Measurements from ENCODE around the gene RPL36. TPM values are rescaled to one million over a fixed set of nuclear protein-coding genes. Genes with fewer than 3 reads are reported as not detected.

Gene RPL36
- total RNA-seq, 1 experiment from 2014 or later: 1,504 TPM

GRCh38 chr19:5661483-5661882 lies 28.6 kb upstream of the RPL36 start:
- H3K79me2 ChIP-seq (ENCODE audit: insufficient read depth, low read length): peaks cover 26% of the 10 kb centered on the region
- BruUV-seq (replicated peaks): no TSS peak
- ATAC-seq: no peak
- no peaks in the 10 kb centered on the region for H3K9me2 ChIP-seq (ENCODE audit: insufficient read depth)
- H2AFZ ChIP-seq (ENCODE audit: low read depth, low read length, poor library complexity, severe bottlenecking): no peak overlapping the region
- no peak overlapping the region for H3K27ac ChIP-seq (ENCODE audit: low read depth, low read length)
- ChIA-PET RAD21 (ENCODE audit: low non-redundant PET in 1 of 2, low total read pairs in 2 of 2, uncharacterized antibody in 2 of 2, unreplicated experiment in 2 of 2) (no interaction called here), CTCF (no interaction called here), POLR2A (no interaction called here)
- peaks cover 49 to 68% of the 10 kb centered on the region in 2 experiments for H3K36me3 ChIP-seq (ENCODE audit: control insufficient read depth in 1 of 2, insufficient read depth in 2 of 2, low read length in 2 of 2)
- H3K9me3 ChIP-seq (ENCODE audit: control insufficient read depth in 1 of 2, insufficient read depth in 1 of 2, low read depth in 1 of 2, low read length in 2 of 2): no peaks in the 10 kb centered on the region
- H3K27me3 ChIP-seq (ENCODE audit: insufficient read depth, low read length): no peaks in the 10 kb centered on the region
- no peaks in the 10 kb centered on the region; a peak in 2 of 4 replicates for H3K4me1 ChIP-seq (ENCODE audit: control insufficient read depth in 1 of 2, insufficient read depth in 2 of 2, low read length in 2 of 2)
- H3K4me3 ChIP-seq (replicated peaks in 1 of 2; ENCODE audit: low read depth in 1 of 2, low read length in 2 of 2): no peak overlapping the region
- H3K9ac ChIP-seq (ENCODE audit: low read length): no peak overlapping the region
- no peak for DNase-seq (ENCODE audit: low read depth, low spot score)
- TF ChIP-seq SIN3A (IDR thresholded peaks at IDR 0.05; ENCODE audit: low read depth): no peak
- no peak for TF ChIP-seq EGR1 (IDR thresholded peaks at IDR 0.05; ENCODE audit: low read depth)
- TF ChIP-seq POLR2A (IDR thresholded peaks at IDR 0.05; ENCODE audit: borderline replicate concordance, extremely low read depth, insufficient read depth, insufficient read length): no peak
- TF ChIP-seq ZBTB33 (IDR thresholded peaks at IDR 0.05; ENCODE audit: extremely low read depth, insufficient replicate concordance, low read length): no peak
- no peak for TF ChIP-seq FOSL1 (IDR thresholded peaks at IDR 0.05; ENCODE audit: low read depth)
- no peak for TF ChIP-seq JUND (IDR thresholded peaks at IDR 0.05)
- TF ChIP-seq CBX3 (IDR thresholded peaks at IDR 0.05; ENCODE audit: low read depth): no peak
- TF ChIP-seq EZH2phosphoT487 (IDR thresholded peaks at IDR 0.05; ENCODE audit: borderline replicate concordance): no peak
- no peak for TF ChIP-seq SRF (IDR thresholded peaks at IDR 0.05; ENCODE audit: low read depth)
- TF ChIP-seq POLR2AphosphoS5 (IDR thresholded peaks at IDR 0.05; ENCODE audit: low read depth, low read length): no peak
- TF ChIP-seq MAX (IDR thresholded peaks at IDR 0.05): no peak
- TF ChIP-seq TCF7L2 (IDR thresholded peaks at IDR 0.05; ENCODE audit: borderline replicate concordance, extremely low read depth, insufficient read depth, insufficient read length): no peak
- no peak for TF ChIP-seq ELF1 (IDR thresholded peaks at IDR 0.05; ENCODE audit: borderline replicate concordance, low read depth)
- TF ChIP-seq RAD21 (IDR thresholded peaks at IDR 0.05; ENCODE audit: low read depth): no peak
- TF ChIP-seq SP1 (IDR thresholded peaks at IDR 0.05; ENCODE audit: low read depth): no peak
- no peak for TF ChIP-seq EZH2 (IDR thresholded peaks at IDR 0.05)
- no peak for TF ChIP-seq YY1 (IDR thresholded peaks at IDR 0.05; ENCODE audit: extremely low read depth, insufficient replicate concordance, low read depth, low read length)
- TF ChIP-seq ZFX (IDR thresholded peaks at IDR 0.05): no peak
- H3K4me2 ChIP-seq (ENCODE audit: low read length): no peak overlapping the region
- H4K20me1 ChIP-seq (ENCODE audit: insufficient read depth): no peaks in the 10 kb centered on the region
- intact Hi-C loops (cut with micrococcal nuclease): no loop called here

Measured in HCT116 (cell line).